ENCODE data around the gene PBOV1.

PBOV1 gene

DNA sequence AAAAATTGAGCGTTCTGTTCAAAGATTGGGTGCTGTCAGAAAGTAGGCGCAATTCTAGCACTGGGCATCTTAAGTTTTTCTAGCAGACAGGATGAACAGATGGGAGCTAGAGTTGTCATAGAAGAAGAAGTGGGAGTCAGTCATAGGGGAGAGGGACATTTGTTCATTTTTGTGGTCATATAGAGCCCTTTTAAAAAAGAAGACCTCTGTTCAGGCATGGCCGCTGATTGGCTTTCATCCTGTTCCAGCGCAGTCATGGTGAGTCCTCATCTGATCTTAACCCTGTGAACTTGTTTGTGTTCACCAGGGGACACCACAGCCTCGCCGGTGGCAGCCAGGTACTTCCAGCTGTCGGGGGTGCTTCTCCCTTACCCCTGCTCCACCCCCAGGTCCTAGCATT lies 29.7 kb upstream of the PBOV1 start:
- TF ChIP-seq, protein P1, sequence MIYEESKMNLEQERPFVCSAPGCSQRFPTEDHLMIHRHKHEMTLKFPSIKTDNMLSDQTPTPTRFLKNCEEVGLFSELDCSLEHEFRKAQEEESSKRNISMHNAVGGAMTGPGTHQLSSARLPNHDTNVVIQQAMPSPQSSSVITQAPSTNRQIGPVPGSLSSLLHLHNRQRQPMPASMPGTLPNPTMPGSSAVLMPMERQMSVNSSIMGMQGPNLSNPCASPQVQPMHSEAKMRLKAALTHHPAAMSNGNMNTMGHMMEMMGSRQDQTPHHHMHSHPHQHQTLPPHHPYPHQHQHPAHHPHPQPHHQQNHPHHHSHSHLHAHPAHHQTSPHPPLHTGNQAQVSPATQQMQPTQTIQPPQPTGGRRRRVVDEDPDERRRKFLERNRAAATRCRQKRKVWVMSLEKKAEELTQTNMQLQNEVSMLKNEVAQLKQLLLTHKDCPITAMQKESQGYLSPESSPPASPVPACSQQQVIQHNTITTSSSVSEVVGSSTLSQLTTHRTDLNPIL (CRISPR knock-in tag; IDR thresholded peaks at IDR 0.05; ENCODE audit: low read depth): no peak
- TF ChIP-seq ZFP30 (CRISPR knock-in tag; IDR thresholded peaks at IDR 0.05) (no peak), PPARA (CRISPR knock-in tag; IDR thresholded peaks at IDR 0.05; ENCODE audit: borderline replicate concordance) (no peak), CSDC2 (CRISPR knock-in tag; IDR thresholded peaks at IDR 0.05) (no peak), ZNF8 (CRISPR knock-in tag; IDR thresholded peaks at IDR 0.05) (no peak), BACH2 (CRISPR knock-in tag; IDR thresholded peaks at IDR 0.05; ENCODE audit: borderline replicate concordance) (no peak), ZC3H10 (CRISPR knock-in tag; IDR thresholded peaks at IDR 0.05) (no peak), ZFP3 (CRISPR knock-in tag; IDR thresholded peaks at IDR 0.05) (no peak), OSR1 (CRISPR knock-in tag; IDR thresholded peaks at IDR 0.05) (no peak), ZNF70 (CRISPR knock-in tag; IDR thresholded peaks at IDR 0.05) (no peak)
- TF ChIP-seq, protein P2, sequence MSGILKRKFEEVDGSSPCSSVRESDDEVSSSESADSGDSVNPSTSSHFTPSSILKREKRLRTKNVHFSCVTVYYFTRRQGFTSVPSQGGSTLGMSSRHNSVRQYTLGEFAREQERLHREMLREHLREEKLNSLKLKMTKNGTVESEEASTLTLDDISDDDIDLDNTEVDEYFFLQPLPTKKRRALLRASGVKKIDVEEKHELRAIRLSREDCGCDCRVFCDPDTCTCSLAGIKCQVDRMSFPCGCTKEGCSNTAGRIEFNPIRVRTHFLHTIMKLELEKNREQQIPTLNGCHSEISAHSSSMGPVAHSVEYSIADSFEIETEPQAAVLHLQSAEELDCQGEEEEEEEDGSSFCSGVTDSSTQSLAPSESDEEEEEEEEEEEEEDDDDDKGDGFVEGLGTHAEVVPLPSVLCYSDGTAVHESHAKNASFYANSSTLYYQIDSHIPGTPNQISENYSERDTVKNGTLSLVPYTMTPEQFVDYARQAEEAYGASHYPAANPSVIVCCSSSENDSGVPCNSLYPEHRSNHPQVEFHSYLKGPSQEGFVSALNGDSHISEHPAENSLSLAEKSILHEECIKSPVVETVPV (CRISPR knock-in tag; IDR thresholded peaks at IDR 0.05): no peak
- TF ChIP-seq, protein P3, sequence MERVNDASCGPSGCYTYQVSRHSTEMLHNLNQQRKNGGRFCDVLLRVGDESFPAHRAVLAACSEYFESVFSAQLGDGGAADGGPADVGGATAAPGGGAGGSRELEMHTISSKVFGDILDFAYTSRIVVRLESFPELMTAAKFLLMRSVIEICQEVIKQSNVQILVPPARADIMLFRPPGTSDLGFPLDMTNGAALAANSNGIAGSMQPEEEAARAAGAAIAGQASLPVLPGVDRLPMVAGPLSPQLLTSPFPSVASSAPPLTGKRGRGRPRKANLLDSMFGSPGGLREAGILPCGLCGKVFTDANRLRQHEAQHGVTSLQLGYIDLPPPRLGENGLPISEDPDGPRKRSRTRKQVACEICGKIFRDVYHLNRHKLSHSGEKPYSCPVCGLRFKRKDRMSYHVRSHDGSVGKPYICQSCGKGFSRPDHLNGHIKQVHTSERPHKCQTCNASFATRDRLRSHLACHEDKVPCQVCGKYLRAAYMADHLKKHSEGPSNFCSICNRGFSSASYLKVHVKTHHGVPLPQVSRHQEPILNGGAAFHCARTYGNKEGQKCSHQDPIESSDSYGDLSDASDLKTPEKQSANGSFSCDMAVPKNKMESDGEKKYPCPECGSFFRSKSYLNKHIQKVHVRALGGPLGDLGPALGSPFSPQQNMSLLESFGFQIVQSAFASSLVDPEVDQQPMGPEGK (CRISPR knock-in tag; IDR thresholded peaks at IDR 0.05; ENCODE audit: borderline replicate concordance): no peak
- TF ChIP-seq, protein P4, sequence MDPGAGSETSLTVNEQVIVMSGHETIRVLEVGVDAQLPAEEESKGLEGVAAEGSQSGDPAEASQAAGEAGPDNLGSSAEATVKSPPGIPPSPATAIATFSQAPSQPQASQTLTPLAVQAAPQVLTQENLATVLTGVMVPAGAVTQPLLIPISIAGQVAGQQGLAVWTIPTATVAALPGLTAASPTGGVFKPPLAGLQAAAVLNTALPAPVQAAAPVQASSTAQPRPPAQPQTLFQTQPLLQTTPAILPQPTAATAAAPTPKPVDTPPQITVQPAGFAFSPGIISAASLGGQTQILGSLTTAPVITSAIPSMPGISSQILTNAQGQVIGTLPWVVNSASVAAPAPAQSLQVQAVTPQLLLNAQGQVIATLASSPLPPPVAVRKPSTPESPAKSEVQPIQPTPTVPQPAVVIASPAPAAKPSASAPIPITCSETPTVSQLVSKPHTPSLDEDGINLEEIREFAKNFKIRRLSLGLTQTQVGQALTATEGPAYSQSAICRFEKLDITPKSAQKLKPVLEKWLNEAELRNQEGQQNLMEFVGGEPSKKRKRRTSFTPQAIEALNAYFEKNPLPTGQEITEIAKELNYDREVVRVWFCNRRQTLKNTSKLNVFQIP (CRISPR knock-in tag; IDR thresholded peaks at IDR 0.05; ENCODE audit: borderline replicate concordance, low read depth): no peak
- ATAC-seq: no peak

GRCh38 chr6:138246650-138247440 lies 28.6 kb upstream of the PBOV1 start:
- no peak for ATAC-seq

More at GRCh38 chr6:138246650-138247440, 28.6 kb upstream of the PBOV1 start:
- TF ChIP-seq BACH2 (CRISPR knock-in tag; IDR thresholded peaks at IDR 0.05; ENCODE audit: borderline replicate concordance): no peak
- TF ChIP-seq SNAI2 (CRISPR knock-in tag; IDR thresholded peaks at IDR 0.05): no peak
- no peak for TF ChIP-seq ESRRG (CRISPR knock-in tag; IDR thresholded peaks at IDR 0.05)
- TF ChIP-seq, protein P2 (CRISPR knock-in tag; IDR thresholded peaks at IDR 0.05): no peak
- no peak for TF ChIP-seq TOX (CRISPR knock-in tag; IDR thresholded peaks at IDR 0.05; ENCODE audit: borderline replicate concordance)
- TF ChIP-seq, protein P3 (CRISPR knock-in tag; IDR thresholded peaks at IDR 0.05; ENCODE audit: borderline replicate concordance): no peak
- TF ChIP-seq OSR1 (CRISPR knock-in tag; IDR thresholded peaks at IDR 0.05): no peak
- TF ChIP-seq ISL1 (CRISPR knock-in tag; IDR thresholded peaks at IDR 0.05): no peak
- TF ChIP-seq GLIS3 (CRISPR knock-in tag; IDR thresholded peaks at IDR 0.05): no peak
- no peak for TF ChIP-seq ARNTL (CRISPR knock-in tag; IDR thresholded peaks at IDR 0.05; ENCODE audit: borderline replicate concordance, low read depth)
- TF ChIP-seq ZC3H10 (CRISPR knock-in tag; IDR thresholded peaks at IDR 0.05): no peak
- TF ChIP-seq CSDC2 (CRISPR knock-in tag; IDR thresholded peaks at IDR 0.05): no peak
- TF ChIP-seq ZFP30 (CRISPR knock-in tag; IDR thresholded peaks at IDR 0.05): no peak
- TF ChIP-seq ZFP3 (CRISPR knock-in tag; IDR thresholded peaks at IDR 0.05): no peak
- TF ChIP-seq, protein P5, sequence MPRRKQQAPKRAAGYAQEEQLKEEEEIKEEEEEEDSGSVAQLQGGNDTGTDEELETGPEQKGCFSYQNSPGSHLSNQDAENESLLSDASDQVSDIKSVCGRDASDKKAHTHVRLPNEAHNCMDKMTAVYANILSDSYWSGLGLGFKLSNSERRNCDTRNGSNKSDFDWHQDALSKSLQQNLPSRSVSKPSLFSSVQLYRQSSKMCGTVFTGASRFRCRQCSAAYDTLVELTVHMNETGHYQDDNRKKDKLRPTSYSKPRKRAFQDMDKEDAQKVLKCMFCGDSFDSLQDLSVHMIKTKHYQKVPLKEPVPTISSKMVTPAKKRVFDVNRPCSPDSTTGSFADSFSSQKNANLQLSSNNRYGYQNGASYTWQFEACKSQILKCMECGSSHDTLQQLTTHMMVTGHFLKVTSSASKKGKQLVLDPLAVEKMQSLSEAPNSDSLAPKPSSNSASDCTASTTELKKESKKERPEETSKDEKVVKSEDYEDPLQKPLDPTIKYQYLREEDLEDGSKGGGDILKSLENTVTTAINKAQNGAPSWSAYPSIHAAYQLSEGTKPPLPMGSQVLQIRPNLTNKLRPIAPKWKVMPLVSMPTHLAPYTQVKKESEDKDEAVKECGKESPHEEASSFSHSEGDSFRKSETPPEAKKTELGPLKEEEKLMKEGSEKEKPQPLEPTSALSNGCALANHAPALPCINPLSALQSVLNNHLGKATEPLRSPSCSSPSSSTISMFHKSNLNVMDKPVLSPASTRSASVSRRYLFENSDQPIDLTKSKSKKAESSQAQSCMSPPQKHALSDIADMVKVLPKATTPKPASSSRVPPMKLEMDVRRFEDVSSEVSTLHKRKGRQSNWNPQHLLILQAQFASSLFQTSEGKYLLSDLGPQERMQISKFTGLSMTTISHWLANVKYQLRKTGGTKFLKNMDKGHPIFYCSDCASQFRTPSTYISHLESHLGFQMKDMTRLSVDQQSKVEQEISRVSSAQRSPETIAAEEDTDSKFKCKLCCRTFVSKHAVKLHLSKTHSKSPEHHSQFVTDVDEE (CRISPR knock-in tag; IDR thresholded peaks at IDR 0.05): no peak
- no peak for TF ChIP-seq PPARA (CRISPR knock-in tag; IDR thresholded peaks at IDR 0.05; ENCODE audit: borderline replicate concordance)
- TF ChIP-seq ZNF8 (CRISPR knock-in tag; IDR thresholded peaks at IDR 0.05): no peak
- TF ChIP-seq, protein P1 (CRISPR knock-in tag; IDR thresholded peaks at IDR 0.05; ENCODE audit: low read depth): no peak
- no peak for TF ChIP-seq ZNF565 (CRISPR knock-in tag; conservative IDR thresholded peaks at IDR 0.05; ENCODE audit: low read depth)
- no peak for TF ChIP-seq RARB (CRISPR knock-in tag; IDR thresholded peaks at IDR 0.05)
